HEK293 (cell line): Measurements from ENCODE around the gene DAO.

ENCODE experiments used
- CTCF ChIA-PET: fragments of 350-600 bp; formaldehyde crosslinking; extraction: SDS; loops from one replicate; lab custom pipeline; 2021; ENCODE audit warnings: antibody characterized with exemption; lab: Yijun Ruan, JAX
- POLR2A ChIA-PET: fragments of 300-600 bp; formaldehyde crosslinking; extraction: SDS; loops from one replicate; lab custom pipeline; 2020; ENCODE audit warnings: antibody characterized with exemption, inconsistent platforms; lab: Yijun Ruan, JAX
- H3K27ac ChIP-seq: fragments of 200-500 bp; sonication (Bioruptor generic); 2 replicates; pipeline ENCODE4 v1.5.1; 2014; ENCODE audit warnings: low read depth, low read length, control low read depth, inconsistent platforms; ENCODE audit errors: extremely low read depth
- H3K36me3 ChIP-seq, 2 experiments: fragments of 200-500 bp in 1 of 2; sonication (Bioruptor generic) in 1 of 2; 1 replicate in 1 of 2; 2 replicates in 1 of 2; pipeline ENCODE4 v1.5.1; 2014 to 2017; ENCODE audit warnings: inconsistent platforms in 2 of 2, low read length in 2 of 2; ENCODE audit not compliant: control insufficient read depth in 2 of 2, insufficient read depth in 1 of 2
- H3K4me1 ChIP-seq: fragments of 200-500 bp; sonication (Bioruptor generic); 2 replicates; pipeline ENCODE4 v1.5.1; 2014; ENCODE audit warnings: mild to moderate bottlenecking, low read length, inconsistent platforms; ENCODE audit not compliant: control insufficient read depth, insufficient read depth
- H3K4me3 ChIP-seq: 2 replicates; pipeline ENCODE4 v1.5.1; 2011; ENCODE audit warnings: low read depth, mild to moderate bottlenecking, control low read depth, low read length, moderate library complexity
- H3K9me3 ChIP-seq: fragments of 200-500 bp; sonication (Bioruptor generic); 2 replicates; pipeline ENCODE4 v1.5.1; 2014; ENCODE audit warnings: low read depth, low read length, inconsistent platforms; ENCODE audit not compliant: control insufficient read depth, insufficient read depth
- BCL11A ChIP-seq: fragments of 450-650 bp; formaldehyde crosslinking; IDR thresholded peaks from 2 replicates; pipeline ENCODE4 v1.5.1; 2016; ENCODE audit warnings: low read depth, missing biosample characterization, missing genetic modification characterization
- GLIS1 ChIP-seq: fragments of 450-650 bp; formaldehyde crosslinking; IDR thresholded peaks from 2 replicates; pipeline ENCODE4 v1.5.1; 2016; ENCODE audit warnings: missing biosample characterization, missing genetic modification characterization
- KLF7 ChIP-seq: fragments of 450-650 bp; formaldehyde crosslinking; IDR thresholded peaks from 2 replicates; pipeline ENCODE4 v1.5.1; 2016; ENCODE audit warnings: missing biosample characterization, missing genetic modification characterization, borderline replicate concordance
- KLF9 ChIP-seq: fragments of 450-650 bp; formaldehyde crosslinking; IDR thresholded peaks from 2 replicates; pipeline ENCODE4 v1.5.1; 2016; ENCODE audit warnings: missing biosample characterization, missing genetic modification characterization, low read depth
- YY1 ChIP-seq: fragments of 450-650 bp; formaldehyde crosslinking; IDR thresholded peaks from 2 replicates; pipeline ENCODE4 v1.5.1; 2018; ENCODE audit warnings: missing biosample characterization, missing genetic modification characterization
- ZNF16 ChIP-seq: fragments of 450-650 bp; formaldehyde crosslinking; IDR thresholded peaks from 2 replicates; pipeline ENCODE4 v1.5.1; 2016; ENCODE audit warnings: low read depth, missing biosample characterization, missing genetic modification characterization
- ZNF416 ChIP-seq: fragments of 450-650 bp; formaldehyde crosslinking; IDR thresholded peaks from 2 replicates; pipeline ENCODE4 v1.5.1; 2016; ENCODE audit warnings: missing biosample characterization, missing genetic modification characterization
- ZNF423 ChIP-seq: fragments of 450-650 bp; formaldehyde crosslinking; IDR thresholded peaks from 2 replicates; pipeline ENCODE4 v1.5.1; 2016; ENCODE audit warnings: missing biosample characterization, missing genetic modification characterization
- ZNF426 ChIP-seq: fragments of 450-650 bp; formaldehyde crosslinking; IDR thresholded peaks from 2 replicates; pipeline ENCODE4 v1.5.1; 2017; ENCODE audit warnings: missing biosample characterization, missing genetic modification characterization, mild to moderate bottlenecking, inconsistent platforms, moderate library complexity
- ZNF514 ChIP-seq: fragments of 450-650 bp; formaldehyde crosslinking; IDR thresholded peaks from 2 replicates; pipeline ENCODE4 v1.5.1; 2016; ENCODE audit warnings: missing biosample characterization, missing genetic modification characterization
- ZNF548 ChIP-seq: fragments of 450-650 bp; formaldehyde crosslinking; IDR thresholded peaks from 2 replicates; pipeline ENCODE4 v1.5.1; 2016; ENCODE audit warnings: missing biosample characterization, missing genetic modification characterization
- ZNF610 ChIP-seq: fragments of 450-650 bp; formaldehyde crosslinking; IDR thresholded peaks from 2 replicates; pipeline ENCODE4 v1.5.1; 2016; ENCODE audit warnings: missing biosample characterization, missing genetic modification characterization, borderline replicate concordance
- ZNF621 ChIP-seq: fragments of 450-650 bp; formaldehyde crosslinking; IDR thresholded peaks from 2 replicates; pipeline ENCODE4 v1.5.1; 2017; ENCODE audit warnings: missing biosample characterization, missing genetic modification characterization
- ZNF791 ChIP-seq: fragments of 450-650 bp; formaldehyde crosslinking; IDR thresholded peaks from 2 replicates; pipeline ENCODE4 v1.5.1; 2016; ENCODE audit warnings: missing biosample characterization, missing genetic modification characterization
- TF ChIP-seq, protein P1 (sequence below): fragments of 450-650 bp; formaldehyde crosslinking; IDR thresholded peaks from 2 replicates; pipeline ENCODE4 v1.5.1; 2016; ENCODE audit warnings: missing biosample characterization, missing genetic modification characterization
- TF ChIP-seq, protein P2 (sequence below): fragments of 450-650 bp; IDR thresholded peaks from 2 replicates; pipeline ENCODE4 v1.5.1; 2018; ENCODE audit warnings: missing biosample characterization, missing genetic modification characterization
- TF ChIP-seq, protein P3 (sequence below): fragments of 450-650 bp; formaldehyde crosslinking; IDR thresholded peaks from 2 replicates; pipeline ENCODE4 v1.5.1; 2016; ENCODE audit warnings: missing biosample characterization, missing genetic modification characterization
- TF ChIP-seq, protein P4 (sequence below): fragments of 450-650 bp; formaldehyde crosslinking; IDR thresholded peaks from 2 replicates; pipeline ENCODE4 v1.5.1; 2016; ENCODE audit warnings: missing biosample characterization, missing genetic modification characterization, borderline replicate concordance
- TF ChIP-seq, protein P5 (sequence below): fragments of 450-650 bp; formaldehyde crosslinking; IDR thresholded peaks from 2 replicates; pipeline ENCODE4; 2016; ENCODE audit warnings: missing biosample characterization, missing genetic modification characterization
- TF ChIP-seq, protein P6 (sequence below): fragments of 450-650 bp; formaldehyde crosslinking; IDR thresholded peaks from 2 replicates; pipeline ENCODE4 v1.5.1; 2016; ENCODE audit warnings: missing biosample characterization, missing genetic modification characterization

The DAO gene

DNA sequence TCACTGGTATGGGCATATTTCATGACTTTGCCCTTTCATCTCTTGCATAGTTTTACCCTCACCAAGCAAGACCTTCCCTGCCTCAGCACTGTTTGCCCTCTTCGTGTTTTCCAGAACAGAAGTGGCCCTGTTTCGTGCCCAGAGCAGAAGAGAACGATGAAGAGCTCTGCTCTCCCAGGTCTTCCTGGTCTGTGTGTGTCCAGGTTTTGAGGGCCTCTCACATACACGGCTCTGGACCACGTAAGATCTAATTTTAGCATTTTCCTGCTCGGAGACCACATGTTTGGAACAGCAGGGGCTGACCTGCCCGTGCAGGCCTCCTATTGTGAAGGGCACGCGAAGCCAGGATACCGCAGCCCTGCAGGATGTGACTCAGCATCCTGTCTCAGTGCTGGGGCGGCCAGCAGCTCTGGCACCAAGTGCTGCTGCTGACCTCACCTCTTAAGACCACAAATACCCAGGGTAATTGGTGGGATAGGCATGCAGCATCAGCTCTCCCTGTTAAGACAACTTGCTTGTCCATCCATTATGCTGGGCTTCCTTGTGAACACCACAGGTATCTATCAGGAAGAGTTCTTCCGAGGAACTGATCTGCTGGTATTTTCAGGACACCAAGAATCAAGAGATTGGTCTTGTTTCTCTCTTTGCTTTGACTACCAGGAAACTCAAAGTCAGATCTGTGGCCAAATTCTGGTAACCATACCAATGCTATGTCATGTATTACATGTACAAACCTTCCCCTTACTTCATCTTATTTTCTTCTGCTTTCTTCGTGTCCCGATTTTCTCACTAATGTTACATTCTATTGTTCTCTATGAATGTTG is 41.5 kb upstream of the DAO start (continued):
- TF ChIP-seq, protein P1, sequence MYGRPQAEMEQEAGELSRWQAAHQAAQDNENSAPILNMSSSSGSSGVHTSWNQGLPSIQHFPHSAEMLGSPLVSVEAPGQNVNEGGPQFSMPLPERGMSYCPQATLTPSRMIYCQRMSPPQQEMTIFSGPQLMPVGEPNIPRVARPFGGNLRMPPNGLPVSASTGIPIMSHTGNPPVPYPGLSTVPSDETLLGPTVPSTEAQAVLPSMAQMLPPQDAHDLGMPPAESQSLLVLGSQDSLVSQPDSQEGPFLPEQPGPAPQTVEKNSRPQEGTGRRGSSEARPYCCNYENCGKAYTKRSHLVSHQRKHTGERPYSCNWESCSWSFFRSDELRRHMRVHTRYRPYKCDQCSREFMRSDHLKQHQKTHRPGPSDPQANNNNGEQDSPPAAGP (tag by site-specific recombination) = peak; percentile 81; the same call in 1 of the 2 replicates
- TF ChIP-seq BCL11A (tag by site-specific recombination) (no peak), ZNF548 (tag by site-specific recombination) (no peak), ZNF791 (tag by site-specific recombination) (no peak)
- TF ChIP-seq, protein P2, sequence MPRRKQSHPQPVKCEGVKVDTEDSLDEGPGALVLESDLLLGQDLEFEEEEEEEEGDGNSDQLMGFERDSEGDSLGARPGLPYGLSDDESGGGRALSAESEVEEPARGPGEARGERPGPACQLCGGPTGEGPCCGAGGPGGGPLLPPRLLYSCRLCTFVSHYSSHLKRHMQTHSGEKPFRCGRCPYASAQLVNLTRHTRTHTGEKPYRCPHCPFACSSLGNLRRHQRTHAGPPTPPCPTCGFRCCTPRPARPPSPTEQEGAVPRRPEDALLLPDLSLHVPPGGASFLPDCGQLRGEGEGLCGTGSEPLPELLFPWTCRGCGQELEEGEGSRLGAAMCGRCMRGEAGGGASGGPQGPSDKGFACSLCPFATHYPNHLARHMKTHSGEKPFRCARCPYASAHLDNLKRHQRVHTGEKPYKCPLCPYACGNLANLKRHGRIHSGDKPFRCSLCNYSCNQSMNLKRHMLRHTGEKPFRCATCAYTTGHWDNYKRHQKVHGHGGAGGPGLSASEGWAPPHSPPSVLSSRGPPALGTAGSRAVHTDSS (tag by site-specific recombination) = no peak
- TF ChIP-seq, protein P3, sequence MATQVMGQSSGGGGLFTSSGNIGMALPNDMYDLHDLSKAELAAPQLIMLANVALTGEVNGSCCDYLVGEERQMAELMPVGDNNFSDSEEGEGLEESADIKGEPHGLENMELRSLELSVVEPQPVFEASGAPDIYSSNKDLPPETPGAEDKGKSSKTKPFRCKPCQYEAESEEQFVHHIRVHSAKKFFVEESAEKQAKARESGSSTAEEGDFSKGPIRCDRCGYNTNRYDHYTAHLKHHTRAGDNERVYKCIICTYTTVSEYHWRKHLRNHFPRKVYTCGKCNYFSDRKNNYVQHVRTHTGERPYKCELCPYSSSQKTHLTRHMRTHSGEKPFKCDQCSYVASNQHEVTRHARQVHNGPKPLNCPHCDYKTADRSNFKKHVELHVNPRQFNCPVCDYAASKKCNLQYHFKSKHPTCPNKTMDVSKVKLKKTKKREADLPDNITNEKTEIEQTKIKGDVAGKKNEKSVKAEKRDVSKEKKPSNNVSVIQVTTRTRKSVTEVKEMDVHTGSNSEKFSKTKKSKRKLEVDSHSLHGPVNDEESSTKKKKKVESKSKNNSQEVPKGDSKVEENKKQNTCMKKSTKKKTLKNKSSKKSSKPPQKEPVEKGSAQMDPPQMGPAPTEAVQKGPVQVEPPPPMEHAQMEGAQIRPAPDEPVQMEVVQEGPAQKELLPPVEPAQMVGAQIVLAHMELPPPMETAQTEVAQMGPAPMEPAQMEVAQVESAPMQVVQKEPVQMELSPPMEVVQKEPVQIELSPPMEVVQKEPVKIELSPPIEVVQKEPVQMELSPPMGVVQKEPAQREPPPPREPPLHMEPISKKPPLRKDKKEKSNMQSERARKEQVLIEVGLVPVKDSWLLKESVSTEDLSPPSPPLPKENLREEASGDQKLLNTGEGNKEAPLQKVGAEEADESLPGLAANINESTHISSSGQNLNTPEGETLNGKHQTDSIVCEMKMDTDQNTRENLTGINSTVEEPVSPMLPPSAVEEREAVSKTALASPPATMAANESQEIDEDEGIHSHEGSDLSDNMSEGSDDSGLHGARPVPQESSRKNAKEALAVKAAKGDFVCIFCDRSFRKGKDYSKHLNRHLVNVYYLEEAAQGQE (tag by site-specific recombination) = peak; percentile 38; the same call in 1 of the 2 replicates
- TF ChIP-seq, protein P4, sequence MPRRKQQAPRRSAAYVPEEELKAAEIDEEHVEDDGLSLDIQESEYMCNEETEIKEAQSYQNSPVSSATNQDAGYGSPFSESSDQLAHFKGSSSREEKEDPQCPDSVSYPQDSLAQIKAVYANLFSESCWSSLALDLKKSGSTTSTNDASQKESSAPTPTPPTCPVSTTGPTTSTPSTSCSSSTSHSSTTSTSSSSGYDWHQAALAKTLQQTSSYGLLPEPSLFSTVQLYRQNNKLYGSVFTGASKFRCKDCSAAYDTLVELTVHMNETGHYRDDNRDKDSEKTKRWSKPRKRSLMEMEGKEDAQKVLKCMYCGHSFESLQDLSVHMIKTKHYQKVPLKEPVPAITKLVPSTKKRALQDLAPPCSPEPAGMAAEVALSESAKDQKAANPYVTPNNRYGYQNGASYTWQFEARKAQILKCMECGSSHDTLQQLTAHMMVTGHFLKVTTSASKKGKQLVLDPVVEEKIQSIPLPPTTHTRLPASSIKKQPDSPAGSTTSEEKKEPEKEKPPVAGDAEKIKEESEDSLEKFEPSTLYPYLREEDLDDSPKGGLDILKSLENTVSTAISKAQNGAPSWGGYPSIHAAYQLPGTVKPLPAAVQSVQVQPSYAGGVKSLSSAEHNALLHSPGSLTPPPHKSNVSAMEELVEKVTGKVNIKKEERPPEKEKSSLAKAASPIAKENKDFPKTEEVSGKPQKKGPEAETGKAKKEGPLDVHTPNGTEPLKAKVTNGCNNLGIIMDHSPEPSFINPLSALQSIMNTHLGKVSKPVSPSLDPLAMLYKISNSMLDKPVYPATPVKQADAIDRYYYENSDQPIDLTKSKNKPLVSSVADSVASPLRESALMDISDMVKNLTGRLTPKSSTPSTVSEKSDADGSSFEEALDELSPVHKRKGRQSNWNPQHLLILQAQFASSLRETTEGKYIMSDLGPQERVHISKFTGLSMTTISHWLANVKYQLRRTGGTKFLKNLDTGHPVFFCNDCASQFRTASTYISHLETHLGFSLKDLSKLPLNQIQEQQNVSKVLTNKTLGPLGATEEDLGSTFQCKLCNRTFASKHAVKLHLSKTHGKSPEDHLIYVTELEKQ = peak; percentile 74; the same call in 1 of the 2 replicates
- TF ChIP-seq, all 188 proteins: peak for 43

DNA sequence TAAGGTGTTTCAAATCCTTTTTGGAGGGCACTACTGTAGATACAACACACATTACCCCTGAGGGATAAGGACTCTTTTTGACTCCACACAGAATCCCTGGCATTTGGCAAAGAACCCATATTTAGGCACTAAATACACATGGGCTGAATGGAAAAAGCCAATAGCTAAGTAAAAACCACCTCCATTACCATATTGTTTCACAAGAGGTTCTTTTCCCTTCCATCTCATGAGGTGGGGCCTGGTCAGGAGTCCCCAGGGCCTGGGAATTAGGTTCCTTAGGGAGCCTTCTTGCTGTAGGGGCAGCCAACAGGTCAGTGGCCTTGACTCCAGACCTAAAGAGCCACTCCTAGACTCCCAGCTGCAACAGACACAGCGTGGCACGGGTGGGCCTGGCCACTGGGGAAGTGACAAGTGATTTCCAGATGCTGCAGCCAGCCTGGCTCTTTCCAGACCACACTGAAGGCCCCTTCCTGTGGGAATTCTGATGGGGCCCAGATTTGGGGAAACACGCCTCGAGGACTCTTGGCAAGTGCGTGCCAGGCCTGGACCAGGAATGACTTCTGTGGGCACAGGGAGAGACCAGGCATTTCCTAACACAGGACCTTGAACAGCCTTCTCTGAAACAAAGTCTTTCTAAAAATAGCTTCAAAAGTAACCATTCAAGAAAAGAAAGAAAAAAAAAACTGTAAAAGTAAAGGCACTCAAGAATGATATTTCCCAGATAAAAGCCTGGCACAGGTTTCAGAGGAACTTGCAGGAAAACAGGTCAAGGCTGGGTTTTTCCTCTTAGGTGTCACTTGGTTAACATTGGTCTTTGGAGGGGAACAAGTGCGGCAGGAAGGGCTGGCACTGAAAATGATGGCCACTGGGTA is 40.6 kb upstream of the DAO start:
- ChIA-PET POLR2A (interaction anchor here (1.2 to 1.5 kb wide), 2 partner anchors 18 to 208 kb away, joined by 3 to 9 read pairs; partner anchors contain the start of gene SSH1), CTCF (interaction anchor here (0.9 kb wide), 1 partner anchor 36 kb away, joined by 5 read pairs; no protein-coding TSS in a partner anchor)
- H3K27ac ChIP-seq = no peak overlapping the region
- H3K4me3 ChIP-seq = no peak overlapping the region
- H3K4me1 ChIP-seq = 0 out of 2 replicates have a peak, but pooled peaks cover 3% of the 10 kb centered on the region
- H3K9me3 ChIP-seq = no peaks in the 10 kb centered on the region
- H3K36me3 ChIP-seq = peaks cover 8 to 35% of the 10 kb centered on the region in 2 experiments; a peak in 2 of 3 replicates
- no peak for TF ChIP-seq KLF9 (tag by site-specific recombination)
- TF ChIP-seq ZNF514 (tag by site-specific recombination) = no peak
- TF ChIP-seq KLF7 (tag by site-specific recombination) = no peak
- no peak for TF ChIP-seq GLIS1 (tag by site-specific recombination)
- no peak for TF ChIP-seq ZNF16 (tag by site-specific recombination)
- no peak for TF ChIP-seq ZNF426 (tag by site-specific recombination)
- TF ChIP-seq ZNF416 (tag by site-specific recombination) = no peak
- TF ChIP-seq, protein P5, sequence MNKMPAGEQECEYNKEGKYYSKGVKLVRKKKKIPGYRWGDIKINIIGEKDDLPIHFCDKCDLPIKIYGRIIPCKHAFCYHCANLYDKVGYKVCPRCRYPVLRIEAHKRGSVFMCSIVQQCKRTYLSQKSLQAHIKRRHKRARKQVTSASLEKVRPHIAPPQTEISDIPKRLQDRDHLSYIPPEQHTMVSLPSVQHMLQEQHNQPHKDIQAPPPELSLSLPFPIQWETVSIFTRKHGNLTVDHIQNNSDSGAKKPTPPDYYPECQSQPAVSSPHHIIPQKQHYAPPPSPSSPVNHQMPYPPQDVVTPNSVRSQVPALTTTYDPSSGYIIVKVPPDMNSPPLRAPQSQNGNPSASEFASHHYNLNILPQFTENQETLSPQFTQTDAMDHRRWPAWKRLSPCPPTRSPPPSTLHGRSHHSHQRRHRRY (tag by site-specific recombination) = no peak
- TF ChIP-seq YY1 (tag by site-specific recombination) = no peak
- TF ChIP-seq, protein P6, sequence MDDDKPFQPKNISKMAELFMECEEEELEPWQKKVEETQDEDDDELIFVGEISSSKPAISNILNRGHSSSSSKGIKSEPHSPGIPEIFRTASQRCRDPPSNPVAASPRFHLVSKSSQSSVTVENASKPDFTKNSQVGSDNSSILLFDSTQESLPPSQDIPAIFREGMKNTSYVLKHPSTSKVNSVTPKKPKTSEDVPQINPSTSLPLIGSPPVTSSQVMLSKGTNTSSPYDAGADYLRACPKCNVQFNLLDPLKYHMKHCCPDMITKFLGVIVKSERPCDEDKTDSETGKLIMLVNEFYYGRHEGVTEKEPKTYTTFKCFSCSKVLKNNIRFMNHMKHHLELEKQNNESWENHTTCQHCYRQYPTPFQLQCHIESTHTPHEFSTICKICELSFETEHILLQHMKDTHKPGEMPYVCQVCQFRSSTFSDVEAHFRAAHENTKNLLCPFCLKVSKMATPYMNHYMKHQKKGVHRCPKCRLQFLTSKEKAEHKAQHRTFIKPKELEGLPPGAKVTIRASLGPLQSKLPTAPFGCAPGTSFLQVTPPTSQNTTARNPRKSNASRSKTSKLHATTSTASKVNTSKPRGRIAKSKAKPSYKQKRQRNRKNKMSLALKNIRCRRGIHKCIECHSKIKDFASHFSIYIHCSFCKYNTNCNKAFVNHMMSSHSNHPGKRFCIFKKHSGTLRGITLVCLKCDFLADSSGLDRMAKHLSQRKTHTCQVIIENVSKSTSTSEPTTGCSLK (tag by site-specific recombination) = no peak
- TF ChIP-seq ZNF621 (tag by site-specific recombination) = no peak
- TF ChIP-seq ZNF610 (tag by site-specific recombination) = no peak
- no peak for TF ChIP-seq ZNF423 (tag by site-specific recombination)
